GM12875 (cell line): Measurements from ENCODE around the gene EXD2.
A peak's percentile ranks its signal among the peaks of the same experiment; 100 is the strongest.

Experiments used
- H3K4me3 ChIP-seq: one replicate; pipeline ENCODE4 v1.5.1; 2011; ENCODE audit warnings: low read depth, low read length, control low read depth
- TF ChIP-seq, protein P1 (sequence below): IDR thresholded peaks from 2 replicates; pipeline ENCODE4 v1.5.1; 2011; ENCODE audit warnings: low read depth, mild to moderate bottlenecking, control low read depth, inconsistent platforms, low read length, moderate library complexity, borderline replicate concordance; ENCODE audit not compliant: insufficient read depth

EXD2 gene

DNA sequence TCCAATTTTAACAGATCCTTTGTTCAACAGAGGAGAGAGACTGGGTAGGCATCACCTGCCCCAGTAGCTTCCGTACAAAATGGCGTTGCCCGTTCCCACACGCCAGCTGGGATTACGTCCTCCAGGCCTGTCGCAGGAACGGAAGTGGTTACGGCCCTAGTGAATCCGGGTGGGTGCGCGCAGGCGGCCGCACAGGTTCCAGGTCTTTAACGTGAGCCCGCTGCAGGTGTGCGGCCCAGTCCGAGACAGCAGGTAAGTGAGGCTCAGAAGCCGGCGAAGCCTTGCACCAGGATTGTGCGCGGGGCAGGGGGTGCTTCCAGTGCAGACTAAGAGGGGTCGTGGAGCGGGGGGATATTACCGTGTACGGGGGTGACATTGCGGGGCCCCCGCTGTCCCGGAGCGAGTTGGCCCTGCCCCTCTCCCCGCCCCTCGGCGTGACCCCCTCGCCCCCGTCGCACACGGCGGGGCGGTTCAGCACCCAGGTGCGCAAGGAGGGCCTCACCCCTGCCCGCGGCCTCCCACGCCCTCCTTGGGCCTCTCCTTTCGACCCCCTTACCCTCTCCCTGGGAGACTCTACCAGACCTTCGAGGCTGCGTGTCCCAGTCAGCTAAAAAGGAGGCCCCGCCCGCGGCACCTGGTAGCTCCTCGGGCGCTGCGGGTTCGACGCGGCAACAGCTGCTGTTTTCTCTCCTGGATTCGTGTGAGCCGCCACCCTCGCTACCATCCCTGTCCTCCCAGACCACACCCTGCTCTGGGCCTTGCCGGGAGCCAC, at the start of gene EXD2:
TSS of gene EXD2 (plus strand) at position 159 of the 772 bp plus-strand sequence. CDS start 17,973 bp downstream, outside the sequence.
- H3K4me3 ChIP-seq, result peak within 1 kb of the TSS; percentile 91
- TF ChIP-seq, protein P1, sequence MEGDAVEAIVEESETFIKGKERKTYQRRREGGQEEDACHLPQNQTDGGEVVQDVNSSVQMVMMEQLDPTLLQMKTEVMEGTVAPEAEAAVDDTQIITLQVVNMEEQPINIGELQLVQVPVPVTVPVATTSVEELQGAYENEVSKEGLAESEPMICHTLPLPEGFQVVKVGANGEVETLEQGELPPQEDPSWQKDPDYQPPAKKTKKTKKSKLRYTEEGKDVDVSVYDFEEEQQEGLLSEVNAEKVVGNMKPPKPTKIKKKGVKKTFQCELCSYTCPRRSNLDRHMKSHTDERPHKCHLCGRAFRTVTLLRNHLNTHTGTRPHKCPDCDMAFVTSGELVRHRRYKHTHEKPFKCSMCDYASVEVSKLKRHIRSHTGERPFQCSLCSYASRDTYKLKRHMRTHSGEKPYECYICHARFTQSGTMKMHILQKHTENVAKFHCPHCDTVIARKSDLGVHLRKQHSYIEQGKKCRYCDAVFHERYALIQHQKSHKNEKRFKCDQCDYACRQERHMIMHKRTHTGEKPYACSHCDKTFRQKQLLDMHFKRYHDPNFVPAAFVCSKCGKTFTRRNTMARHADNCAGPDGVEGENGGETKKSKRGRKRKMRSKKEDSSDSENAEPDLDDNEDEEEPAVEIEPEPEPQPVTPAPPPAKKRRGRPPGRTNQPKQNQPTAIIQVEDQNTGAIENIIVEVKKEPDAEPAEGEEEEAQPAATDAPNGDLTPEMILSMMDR, result no peak

DNA sequence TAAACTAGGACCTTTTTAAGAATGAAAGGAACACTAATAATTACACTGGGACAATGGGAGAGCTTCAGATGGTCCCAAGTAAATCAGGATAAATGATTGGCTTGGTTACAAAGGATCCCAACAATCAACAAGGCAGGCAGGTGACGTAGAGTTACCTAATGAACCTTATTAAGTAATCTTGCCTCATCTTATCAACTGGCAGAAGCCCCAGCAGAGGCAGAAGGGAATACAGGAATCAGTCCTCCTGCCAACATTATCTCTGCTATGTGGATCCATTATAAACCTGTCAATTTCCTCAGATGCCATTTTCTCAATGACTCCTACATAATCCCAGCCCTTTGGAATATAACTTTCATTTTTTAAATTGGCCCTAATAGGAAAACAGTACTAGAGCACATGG, 49.7 kb upstream of the EXD2 start:
- TF ChIP-seq, protein P1, result no peak
- no peak overlapping the region for H3K4me3 ChIP-seq

- H3K4me3 ChIP-seq, result no peak overlapping the region
- TF ChIP-seq, protein P1, result no peak
These were observed 49.2 kb upstream of the EXD2 start for GRCh38 chr14:69142101-69142500.

DNA sequence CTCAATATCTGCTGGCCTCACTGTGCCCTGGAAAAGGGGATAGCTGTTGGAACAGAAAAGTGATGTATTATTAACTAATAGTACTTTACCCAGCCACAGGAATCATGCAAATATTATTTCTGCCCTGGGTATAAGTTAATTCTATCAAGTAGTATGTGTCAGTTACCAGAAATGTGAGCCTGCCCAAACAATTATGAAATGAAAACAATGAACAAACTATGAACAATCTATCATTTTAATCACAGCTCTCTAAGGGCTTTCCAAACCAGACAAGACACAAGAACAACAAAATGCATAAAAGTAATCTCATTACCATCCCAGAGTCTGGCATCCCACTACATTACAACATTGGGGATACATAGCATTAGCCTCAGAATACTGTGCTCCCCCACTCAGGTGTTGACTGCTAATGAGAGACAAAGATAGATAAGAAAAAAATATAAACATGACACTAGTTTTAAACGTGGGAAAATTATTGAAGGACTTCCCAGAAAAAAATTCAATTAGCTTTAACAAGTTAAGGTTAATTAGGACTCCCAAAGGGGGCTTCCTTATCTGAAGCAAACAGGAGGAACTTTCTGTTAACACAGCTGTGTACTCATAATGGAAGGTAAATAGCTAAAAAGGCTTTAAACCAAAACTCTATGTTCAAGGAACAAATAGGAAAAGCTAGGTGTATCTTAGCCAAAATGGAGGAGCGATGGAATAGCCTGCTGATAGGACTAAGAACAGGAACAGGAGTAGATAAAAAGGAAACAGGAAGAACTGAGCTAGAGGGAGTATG, 41.6 kb upstream of the EXD2 start:
- no peak overlapping the region for H3K4me3 ChIP-seq
- TF ChIP-seq, protein P1, result no peak

GRCh38 chr14:69151458-69152180, 39.7 kb upstream of the EXD2 start:
- TF ChIP-seq, protein P1, result peak; percentile 78
- peak overlapping the region; percentile 79 for H3K4me3 ChIP-seq

DNA sequence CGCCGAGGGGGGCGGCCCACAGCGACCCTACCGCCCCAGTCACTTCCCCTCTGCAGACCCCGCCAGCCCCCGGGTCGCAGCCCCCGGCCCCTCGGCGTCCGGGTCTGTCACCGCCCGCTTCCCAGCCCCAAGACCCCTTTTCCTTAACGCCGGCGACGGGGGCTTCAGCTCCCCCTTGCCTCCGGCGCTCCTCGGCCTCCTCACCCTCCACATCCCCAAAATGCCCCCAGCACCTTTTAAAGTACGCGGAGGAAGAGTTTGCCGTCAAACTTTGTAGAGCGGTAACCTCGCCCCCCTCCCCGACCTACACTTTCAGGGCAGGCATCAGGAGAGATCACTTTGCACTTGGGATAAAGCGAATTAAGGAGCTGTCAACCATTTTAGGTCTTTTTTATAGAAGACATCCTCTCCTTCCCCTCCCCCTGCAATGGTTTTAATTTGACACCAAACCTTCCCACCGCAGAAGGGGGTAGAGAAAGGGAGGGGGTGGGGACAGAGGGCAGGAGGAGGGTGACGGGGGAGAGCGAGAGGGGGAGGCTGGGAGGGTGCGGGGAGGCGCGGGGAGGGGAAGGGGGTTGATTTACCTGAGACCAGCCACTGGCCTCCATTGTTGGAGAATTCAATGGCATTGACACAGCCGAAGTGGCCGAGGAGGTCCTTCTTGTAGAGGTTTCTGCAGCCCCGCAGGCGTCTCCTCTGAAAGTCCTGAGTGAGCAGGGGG, 39.0 kb upstream of the EXD2 start:
- TF ChIP-seq, protein P1, result no peak
- H3K4me3 ChIP-seq, result peak overlapping the region; percentile 79
